T follicular helper cell (primary cell): Measurements from ENCODE around the gene GIMD1.
"Not testable (repeated sequence)": the region's sequence is repeated elsewhere in the genome, so short reads cannot be mapped to it uniquely, and the experiment has no call there.

Experiments
- DNase-seq: peaks from one replicate; pipeline ENCODE4 v3.0.0-alpha.2; 2020; ENCODE audit warnings: low read depth

The GIMD1 gene

GRCh38 chr4:106351016-106351415 is 17.6 kb downstream of the GIMD1 start:
- DNase-seq = no peak

- DNase-seq = no peak
These were observed 21.4 kb downstream of the GIMD1 start for GRCh38 chr4:106347167-106347566.

- no peak for DNase-seq
These were observed 24.0 kb downstream of the GIMD1 start for GRCh38 chr4:106344647-106344970.

- DNase-seq = no peak
These were observed 24.5 kb downstream of the GIMD1 start for GRCh38 chr4:106343865-106344646.

- DNase-seq = no peak
These were observed 27.8 kb downstream of the GIMD1 start for GRCh38 chr4:106340774-106341173.

GRCh38 chr4:106339431-106339830 is 29.1 kb downstream of the GIMD1 start:
- no peak for DNase-seq

- DNase-seq = no peak
These were observed 29.9 kb downstream of the GIMD1 start for GRCh38 chr4:106338671-106339070.

GRCh38 chr4:106337916-106338315 is 30.7 kb downstream of the GIMD1 start:
- no peak for DNase-seq

GRCh38 chr4:106336618-106337017 is 32.0 kb downstream of the GIMD1 start:
- DNase-seq = no peak

GRCh38 chr4:106334741-106335470 is 33.7 kb downstream of the GIMD1 start:
- DNase-seq = no peak

- DNase-seq = no peak
These were observed 35.4 kb downstream of the GIMD1 start for GRCh38 chr4:106333186-106333585.

GRCh38 chr4:106329041-106329618 is 39.4 kb downstream of the GIMD1 start:
- DNase-seq = no peak

- no peak for DNase-seq
These were observed 42.8 kb downstream of the GIMD1 start for GRCh38 chr4:106325800-106326199.

- DNase-seq = no peak
These were observed 45.5 kb downstream of the GIMD1 start for GRCh38 chr4:106323119-106323518.

- not testable (repeated sequence) for DNase-seq
These were observed 46.8 kb downstream of the GIMD1 start for GRCh38 chr4:106321814-106322213.

GRCh38 chr4:106321168-106321567 is 47.4 kb downstream of the GIMD1 start:
- DNase-seq = not testable (repeated sequence)

GRCh38 chr4:106320235-106320634 is 48.3 kb downstream of the GIMD1 start:
- no peak for DNase-seq

- DNase-seq = no peak
These were observed 50.1 kb downstream of the GIMD1 start for GRCh38 chr4:106318511-106318910.

- no peak for DNase-seq
These were observed 50.8 kb downstream of the GIMD1 start for GRCh38 chr4:106317815-106318214.

GRCh38 chr4:106316773-106317409 is 51.7 kb downstream of the GIMD1 start:
- no peak for DNase-seq

GRCh38 chr4:106315968-106316772 is 52.4 kb downstream of the GIMD1 start, which contains the start of the genes AIMP1 and TBCK:
AIMP1 (plus strand) TSS chr4:106316550; CDS start chr4:106325010, 8,460 bp downstream.
TBCK (minus strand) TSS chr4:106316209; CDS start chr4:106308960, 7,249 bp downstream.
- peak; percentile 82 for DNase-seq
